Endodermal cell (in vitro differentiated cells): ENCODE measurements around the gene MEF2A. TPM values are rescaled to one million over a fixed set of nuclear protein-coding genes. Genes with fewer than 3 reads are reported as not detected.

ENCODE experiments used
- DNase-seq: peaks from one replicate; pipeline ENCODE4 v3.0.0-alpha.2; 2017
- H3K27ac ChIP-seq: 2 replicates; pipeline ENCODE4 v1.5.1; 2013; ENCODE audit warnings: mild to moderate bottlenecking, low read depth, low read length, moderate library complexity
- H3K27me3 ChIP-seq: 2 replicates; pipeline ENCODE4 v1.6.1; 2013; ENCODE audit warnings: mild to moderate bottlenecking, low read length, moderate library complexity; ENCODE audit not compliant: insufficient read depth, control insufficient read depth, poor library complexity, severe bottlenecking
- H3K36me3 ChIP-seq: 2 replicates; pipeline ENCODE4 v1.7.0; 2013; ENCODE audit warnings: mild to moderate bottlenecking, low read length, moderate library complexity; ENCODE audit not compliant: control insufficient read depth, insufficient read depth
- H3K4me1 ChIP-seq: one replicate; pipeline ENCODE4 v1.7.0; 2013; ENCODE audit warnings: low read length; ENCODE audit not compliant: control insufficient read depth, insufficient read depth
- H3K4me3 ChIP-seq: 2 replicates; pipeline ENCODE4 v1.5.1; 2013; ENCODE audit warnings: mild to moderate bottlenecking, low read length, moderate library complexity
- H3K9ac ChIP-seq: 2 replicates; pipeline ENCODE4 v1.6.1; 2013; ENCODE audit warnings: mild to moderate bottlenecking, low read length, moderate library complexity; ENCODE audit not compliant: poor library complexity, severe bottlenecking; ENCODE audit errors: extremely low read depth
- H3K9me3 ChIP-seq: 2 replicates; pipeline ENCODE4 v1.6.1; 2013; ENCODE audit warnings: mild to moderate bottlenecking, low read length, moderate library complexity; ENCODE audit not compliant: control insufficient read depth
- H3K27ac Mint-ChIP-seq: 2 replicates; pipeline ENCODE4 v1.8.0; 2020; ENCODE audit warnings: mixed read lengths
- H3K27me3 Mint-ChIP-seq: 2 replicates; pipeline ENCODE4 v1.8.0; 2021; ENCODE audit warnings: mild to moderate bottlenecking, mixed read lengths; ENCODE audit not compliant: insufficient read depth
- H3K36me3 Mint-ChIP-seq: 2 replicates; pipeline ENCODE4 v1.8.0; 2020; ENCODE audit warnings: low read depth, mixed read lengths
- H3K4me1 Mint-ChIP-seq: 2 replicates; pipeline ENCODE4 v1.8.0; 2020; ENCODE audit warnings: mixed read lengths
- H3K4me3 Mint-ChIP-seq: 2 replicates; pipeline ENCODE4 v1.8.0; 2020; ENCODE audit warnings: mild to moderate bottlenecking, moderate library complexity, mixed read lengths
- H3K9me3 Mint-ChIP-seq: 2 replicates; pipeline ENCODE4 v1.8.0; 2020; ENCODE audit warnings: mild to moderate bottlenecking, mixed read lengths
- WGBS, 2 experiments: methylation state at CpG; one replicate each; pipeline versions ENCODE4 v1.1.5 to v1.1.7; 2013; ENCODE audit warnings: missing lambda C conversion rate in 2 of 2, mixed read lengths in 1 of 2; ENCODE audit not compliant: insufficient coverage in 1 of 2, insufficient read length in 1 of 2; 5-methylcytosine and 5-hydroxymethylcytosine counted together
- total RNA-seq, 2 donors: library from RNA; stranded (reverse); fragmentation: NEBNext Ultra II Directional in 1 of 2; extraction: Animal tissue kit (Norgen Biotek cat#: 25700) in 1 of 2; gene quantifications; 2 replicates in 1 of 2; 3 replicates in 1 of 2; pipeline ENCODE4 v1.2.1, GENCODE V29; 2021
- TF ChIP-seq, protein P1 (sequence below): fragments of 200-600 bp; sonication (generic); conservative IDR thresholded peaks from 2 replicates; pipeline ENCODE4 v1.5.0; 2021; ENCODE audit warnings: antibody characterized with exemption, mild to moderate bottlenecking

MEF2A gene
- total RNA-seq, 2 donors from 2014 or later: 23.5 to 28.6 TPM

GRCh38 chr15:99682455-99682854 is 116.7 kb downstream of the MEF2A start:
- no peak overlapping the region for H3K27ac ChIP-seq
- Mint-ChIP-seq H3K27ac (no peak overlapping the region), H3K36me3 (peaks cover 70% of the 10 kb centered on the region), H3K4me1 (no peaks in the 10 kb centered on the region), H3K27me3 (no peaks in the 10 kb centered on the region), H3K9me3 (peaks cover 41% of the 10 kb centered on the region), H3K4me3 (no peak overlapping the region)
- H3K4me1 ChIP-seq: no peaks in the 10 kb centered on the region
- peaks cover 41% of the 10 kb centered on the region for H3K9me3 ChIP-seq
- no peak overlapping the region for H3K9ac ChIP-seq
- no peaks in the 10 kb centered on the region for H3K27me3 ChIP-seq
- 89 to 100% methylated on average over 1 of the region's 1 CpG for WGBS, 2 experiments
- H3K36me3 ChIP-seq: peaks cover 47% of the 10 kb centered on the region
- no peak overlapping the region for H3K4me3 ChIP-seq
- no peak for DNase-seq
- TF ChIP-seq, protein P1, sequence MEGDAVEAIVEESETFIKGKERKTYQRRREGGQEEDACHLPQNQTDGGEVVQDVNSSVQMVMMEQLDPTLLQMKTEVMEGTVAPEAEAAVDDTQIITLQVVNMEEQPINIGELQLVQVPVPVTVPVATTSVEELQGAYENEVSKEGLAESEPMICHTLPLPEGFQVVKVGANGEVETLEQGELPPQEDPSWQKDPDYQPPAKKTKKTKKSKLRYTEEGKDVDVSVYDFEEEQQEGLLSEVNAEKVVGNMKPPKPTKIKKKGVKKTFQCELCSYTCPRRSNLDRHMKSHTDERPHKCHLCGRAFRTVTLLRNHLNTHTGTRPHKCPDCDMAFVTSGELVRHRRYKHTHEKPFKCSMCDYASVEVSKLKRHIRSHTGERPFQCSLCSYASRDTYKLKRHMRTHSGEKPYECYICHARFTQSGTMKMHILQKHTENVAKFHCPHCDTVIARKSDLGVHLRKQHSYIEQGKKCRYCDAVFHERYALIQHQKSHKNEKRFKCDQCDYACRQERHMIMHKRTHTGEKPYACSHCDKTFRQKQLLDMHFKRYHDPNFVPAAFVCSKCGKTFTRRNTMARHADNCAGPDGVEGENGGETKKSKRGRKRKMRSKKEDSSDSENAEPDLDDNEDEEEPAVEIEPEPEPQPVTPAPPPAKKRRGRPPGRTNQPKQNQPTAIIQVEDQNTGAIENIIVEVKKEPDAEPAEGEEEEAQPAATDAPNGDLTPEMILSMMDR: no peak

- Mint-ChIP-seq H3K27me3 (no peaks in the 10 kb centered on the region), H3K4me1 (no peaks in the 10 kb centered on the region), H3K27ac (no peak overlapping the region), H3K36me3 (peaks cover 71% of the 10 kb centered on the region), H3K4me3 (no peak overlapping the region), H3K9me3 (peaks cover 42% of the 10 kb centered on the region)
- no peak overlapping the region for H3K9ac ChIP-seq
- H3K4me1 ChIP-seq: no peaks in the 10 kb centered on the region
- H3K27me3 ChIP-seq: no peaks in the 10 kb centered on the region
- no peak overlapping the region for H3K27ac ChIP-seq
- H3K36me3 ChIP-seq: peaks cover 48% of the 10 kb centered on the region
- no peak for DNase-seq
- peaks cover 48% of the 10 kb centered on the region for H3K9me3 ChIP-seq
- H3K4me3 ChIP-seq: no peak overlapping the region
- WGBS, 2 experiments: 85 to 93% methylated on average over 4 to 9 of the region's 9 CpGs
- TF ChIP-seq, protein P1: no peak
Observed at GRCh38 chr15:99683000-99683670, 117.4 kb downstream of the MEF2A start.

GRCh38 chr15:99686290-99686689 is 120.5 kb downstream of the MEF2A start:
- TF ChIP-seq, protein P1: no peak
- H3K36me3 ChIP-seq: peaks cover 39% of the 10 kb centered on the region
- H3K4me1 ChIP-seq: no peaks in the 10 kb centered on the region
- no peaks in the 10 kb centered on the region for H3K4me1 Mint-ChIP-seq
- H3K27ac ChIP-seq: no peak overlapping the region
- 85% methylated on average over 1 of the region's 1 CpG; no CpG with 5 or more reads in 1 of the 2 experiments for WGBS, 2 experiments
- H3K27me3 Mint-ChIP-seq: no peaks in the 10 kb centered on the region
- peak overlapping the region; percentile 59 for H3K4me3 ChIP-seq
- H3K9me3 ChIP-seq: peaks cover 49% of the 10 kb centered on the region
- no peak overlapping the region for H3K4me3 Mint-ChIP-seq
- peaks cover 42% of the 10 kb centered on the region for H3K9me3 Mint-ChIP-seq
- DNase-seq: no peak
- H3K9ac ChIP-seq: no peak overlapping the region
- H3K27ac Mint-ChIP-seq: no peak overlapping the region
- peaks cover 84% of the 10 kb centered on the region for H3K36me3 Mint-ChIP-seq
- no peaks in the 10 kb centered on the region for H3K27me3 ChIP-seq
